Mammary epithelial cell (primary cell): ENCODE measurements around the gene RBMS3.

ENCODE experiments used
- CTCF ChIP-seq, 2 donors: IDR thresholded peaks in 1 of 2; conservative IDR thresholded peaks in 1 of 2; 2 replicates each; pipeline ENCODE4 v1.5.1; 2011 to 2012; ENCODE audit warnings: inconsistent platforms in 2 of 2, low read length in 2 of 2, mild to moderate bottlenecking in 2 of 2, control low read depth in 1 of 2, low read depth in 1 of 2; ENCODE audit not compliant: insufficient read depth in 1 of 2; ENCODE audit errors: extremely low read depth in 1 of 2
- EZH2 ChIP-seq: IDR thresholded peaks from 2 replicates; pipeline ENCODE4 v1.6.1; 2012; ENCODE audit warnings: low read length, inconsistent platforms, borderline replicate concordance

DNA sequence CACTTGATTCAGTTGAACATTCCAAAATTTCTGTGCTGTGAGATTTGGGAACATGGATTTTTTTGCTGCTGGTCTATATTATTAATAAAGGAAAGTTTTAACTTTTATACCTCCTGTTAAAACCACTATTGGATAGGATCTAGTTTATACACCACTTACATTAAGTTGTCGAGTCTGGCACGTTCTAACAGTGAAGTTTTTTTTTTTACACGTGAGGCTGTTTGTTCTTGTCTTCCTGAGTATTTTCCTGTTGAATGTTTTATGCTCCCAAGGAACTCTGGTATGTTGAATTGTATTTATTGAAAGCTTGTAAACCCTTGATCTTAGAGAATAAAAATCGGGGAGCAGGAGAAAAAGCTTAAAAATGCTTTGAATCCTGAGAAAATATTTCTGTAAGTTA lies 338.8 kb downstream of the RBMS3 start:
- TF ChIP-seq CTCF (conservative IDR thresholded peaks at IDR 0.05 in 1 of 2, IDR thresholded peaks at IDR 0.05 in 1 of 2; ENCODE audit: extremely low read depth in 1 of 2, insufficient read depth in 1 of 2, low read depth in 1 of 2, low read length in 2 of 2) (no peak), EZH2 (no peak)
